Neural crest cell (in vitro differentiated cells): ENCODE measurements around the gene MT1F. TPM values are rescaled to one million over a fixed set of nuclear protein-coding genes. Genes with fewer than 3 reads are reported as not detected.

Source experiments
- DNase-seq: peaks from one replicate; pipeline ENCODE4 v3.0.0; 2021; ENCODE audit warnings: low read depth, mixed read lengths, low spot score
- H3K27ac Mint-ChIP-seq: one replicate; pipeline ENCODE4 v1.8.0; 2021; ENCODE audit warnings: mild to moderate bottlenecking, mixed read lengths; ENCODE audit not compliant: unreplicated experiment
- H3K27me3 Mint-ChIP-seq: 2 replicates; pipeline ENCODE4 v1.8.0; 2021; ENCODE audit warnings: low read depth, mild to moderate bottlenecking, mixed read lengths
- H3K36me3 Mint-ChIP-seq: 2 replicates; pipeline ENCODE4 v1.8.0; 2021; ENCODE audit warnings: low read depth, mild to moderate bottlenecking, mixed read lengths
- H3K4me1 Mint-ChIP-seq: 2 replicates; pipeline ENCODE4 v1.8.0; 2021; ENCODE audit warnings: mixed read lengths
- H3K4me3 Mint-ChIP-seq: one replicate; pipeline ENCODE4 v1.8.0; 2021; ENCODE audit warnings: mild to moderate bottlenecking, mixed read lengths
- H3K9me3 Mint-ChIP-seq: 2 replicates; pipeline ENCODE4 v1.8.0; 2021; ENCODE audit warnings: mixed read lengths
- CTCF ChIP-seq: fragments of 200-600 bp; sonication (generic); conservative IDR thresholded peaks from 2 replicates; pipeline ENCODE4 v1.5.0; 2021; ENCODE audit warnings: antibody characterized with exemption, mild to moderate bottlenecking
- total RNA-seq: library from RNA; stranded (reverse); gene quantifications from 2 replicates; pipeline ENCODE4 v1.2.1, GENCODE V29; 2021

MT1F gene
- total RNA-seq, 1 donor from 2014 or later, result 1.5 TPM

GRCh38 chr16:56688762-56689161 lies 31.0 kb downstream of the MT1F start:
- Mint-ChIP-seq H3K27ac (no peak overlapping the region), H3K4me3 (no peak overlapping the region), H3K9me3 (peaks cover 8% of the 10 kb centered on the region), H3K36me3 (no peaks in the 10 kb centered on the region), H3K4me1 (peaks cover 3% of the 10 kb centered on the region), H3K27me3 (peaks cover 9% of the 10 kb centered on the region)
- DNase-seq, result no peak
- TF ChIP-seq CTCF, result no peak

GRCh38 chr16:56689171-56689570 lies 31.4 kb downstream of the MT1F start:
- H3K27me3 Mint-ChIP-seq, result peaks cover 9% of the 10 kb centered on the region
- no peaks in the 10 kb centered on the region for H3K36me3 Mint-ChIP-seq
- DNase-seq, result no peak
- no peak for TF ChIP-seq CTCF
- peaks cover 8% of the 10 kb centered on the region for H3K9me3 Mint-ChIP-seq
- H3K4me1 Mint-ChIP-seq, result peaks cover 3% of the 10 kb centered on the region
- no peak overlapping the region for H3K4me3 Mint-ChIP-seq
- H3K27ac Mint-ChIP-seq, result no peak overlapping the region

- no peak for TF ChIP-seq CTCF
- H3K27ac Mint-ChIP-seq, result no peak overlapping the region
- peaks cover 3% of the 10 kb centered on the region for H3K4me1 Mint-ChIP-seq
- DNase-seq, result no peak
- H3K27me3 Mint-ChIP-seq, result peaks cover 9% of the 10 kb centered on the region
- no peaks in the 10 kb centered on the region for H3K36me3 Mint-ChIP-seq
- peaks cover 8% of the 10 kb centered on the region for H3K9me3 Mint-ChIP-seq
- no peak overlapping the region for H3K4me3 Mint-ChIP-seq
These were observed 32.8 kb downstream of the MT1F start for GRCh38 chr16:56690420-56691122.

GRCh38 chr16:56691885-56692284 lies 34.1 kb downstream of the MT1F start:
- H3K4me1 Mint-ChIP-seq, result peaks cover 3% of the 10 kb centered on the region
- H3K27me3 Mint-ChIP-seq, result peaks cover 6% of the 10 kb centered on the region
- H3K36me3 Mint-ChIP-seq, result no peaks in the 10 kb centered on the region
- TF ChIP-seq CTCF, result no peak
- H3K27ac Mint-ChIP-seq, result no peak overlapping the region
- no peak overlapping the region for H3K4me3 Mint-ChIP-seq
- DNase-seq, result no peak
- peaks cover 5% of the 10 kb centered on the region for H3K9me3 Mint-ChIP-seq

GRCh38 chr16:56695246-56695645 lies 37.5 kb downstream of the MT1F start:
- Mint-ChIP-seq H3K27ac (no peak overlapping the region), H3K27me3 (peaks cover 4% of the 10 kb centered on the region), H3K4me1 (no peaks in the 10 kb centered on the region), H3K36me3 (no peaks in the 10 kb centered on the region), H3K4me3 (no peak overlapping the region), H3K9me3 (peaks cover 3% of the 10 kb centered on the region)
- no peak for DNase-seq
- no peak for TF ChIP-seq CTCF
